Esophagus squamous epithelium (tissue), 4 donors: ENCODE results near the gene ARFGAP3.

ENCODE experiments used
- CTCF ChIP-seq, 6 experiments: fragments of 450-650 bp in 4 of 6; fragments of 200-600 bp in 2 of 6; sonication (generic) in 2 of 6; IDR thresholded peaks; one replicate each; pipeline ENCODE4 v1.5.1; 2016 to 2019; ENCODE audit warnings: antibody characterized with exemption in 6 of 6, mild to moderate bottlenecking in 4 of 6, moderate library complexity in 4 of 6
- POLR2A ChIP-seq, 4 donors: fragments of 450-650 bp; IDR thresholded peaks; one replicate each; pipeline ENCODE4 v1.6.1; 2017; ENCODE audit warnings: antibody characterized with exemption in 4 of 4, mild to moderate bottlenecking in 4 of 4, moderate library complexity in 3 of 4

DNA sequence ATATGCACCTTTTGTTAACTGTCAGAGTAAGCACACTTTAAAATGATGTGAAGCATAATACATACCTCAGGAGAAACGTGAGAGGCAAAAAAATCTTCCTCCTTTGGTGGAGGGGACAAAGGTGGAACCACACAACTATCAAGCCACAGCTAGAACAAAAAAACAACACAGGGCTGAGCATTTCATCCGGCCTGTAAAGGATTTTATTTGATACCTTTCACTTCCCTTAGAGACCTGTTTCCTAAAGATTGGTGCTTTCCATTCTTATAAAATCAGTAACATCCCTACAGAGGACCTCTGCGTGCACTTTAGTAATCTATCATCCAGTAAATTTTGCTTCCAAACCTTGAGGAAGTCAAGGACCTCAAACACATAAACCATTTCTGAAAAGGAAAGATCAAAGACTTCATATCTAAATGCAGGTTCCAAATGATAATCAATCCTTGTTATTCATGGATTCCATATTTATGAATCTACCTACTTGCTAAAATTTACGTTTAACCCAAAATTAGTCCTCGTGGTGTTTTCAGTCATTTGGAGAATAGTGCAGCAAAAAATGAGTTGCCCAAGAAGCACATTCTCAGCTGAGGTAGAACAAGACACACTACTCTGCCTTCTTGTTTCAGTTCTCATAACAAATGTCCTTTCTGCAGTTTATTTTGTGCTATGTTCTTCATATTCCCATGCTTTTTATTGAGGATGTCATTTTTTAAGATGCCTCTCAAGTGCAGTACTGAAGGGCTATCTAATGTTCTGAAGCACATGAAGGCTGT, 22.7 kb downstream of the ARFGAP3 start:
- TF ChIP-seq CTCF (IDR thresholded peaks at IDR 0.05) (no peak), POLR2A (IDR thresholded peaks at IDR 0.05) (no peak)
